HG03280 (cell line): ENCODE measurements around the gene CLMP.

ENCODE experiments used
- ATAC-seq: cut with Tn5 transposase; IDR thresholded peaks from one replicate; pipeline ENCODE4 v1.9.1; 2021; ENCODE audit warnings: mild to moderate bottlenecking, moderate library complexity; ENCODE audit not compliant: unreplicated experiment

The CLMP gene

GRCh38 chr11:123030517-123030916, 164.5 kb downstream of the CLMP start:
- ATAC-seq = no peak

GRCh38 chr11:123020968-123021367, 174.1 kb downstream of the CLMP start:
- peak; percentile 73 for ATAC-seq
